ENCODE data around the gene MICALL1.
A peak's percentile ranks its signal among the peaks of the same experiment; 100 is the strongest.

MICALL1 gene

GRCh38 chr22:37905534-37906363, at the start of gene MICALL1:
Gene MICALL1 (plus strand): TSS chr22:37906297. CDS start chr22:37906423, 126 bp downstream.
- ChIA-PET CTCF (interaction anchor here (1.0 to 17.8 kb wide), 12 partner anchors 9 to 88 kb away, joined by 3 to 159 read pairs (median 4); no protein-coding TSS in a partner anchor), POLR2A (interaction anchor here (0.7 to 2.1 kb wide), 6 partner anchors 10 to 200 kb away, joined by 3 to 8 read pairs (median 4); partner anchors contain the start of genes C22orf23 and POLR2F)
- peak within 1 kb of the TSS; percentile 80 for H3K4me3 ChIP-seq (ENCODE audit: low read depth, low read length)
- TF ChIP-seq CTCF (IDR thresholded peaks at IDR 0.05; ENCODE audit: insufficient read depth, low read length, missing control alignments), result no peak
- no peak for DNase-seq (ENCODE audit: low read depth, low spot score)

GRCh38 chr22:37860796-37861421, 45.2 kb upstream of the MICALL1 start:
- no peak for TF ChIP-seq CTCF (IDR thresholded peaks at IDR 0.05; ENCODE audit: insufficient read depth, low read length, missing control alignments)
- H3K4me3 ChIP-seq (ENCODE audit: low read depth, low read length), result no peak overlapping the region
- ChIA-PET POLR2A (interaction anchor here (1.0 kb wide), 1 partner anchor 17 kb away, joined by 4 read pairs; the partner anchor contains the start of gene ANKRD54), CTCF (interaction anchor here (1.4 to 14.0 kb wide), 12 partner anchors 9 to 322 kb away, joined by 3 to 223 read pairs (median 22); partner anchors contain the start of genes EIF3L and GCAT)
- no peak for DNase-seq (ENCODE audit: low read depth, low spot score)

GRCh38 chr22:37862570-37863325, 43.3 kb upstream of the MICALL1 start:
- TF ChIP-seq CTCF (IDR thresholded peaks at IDR 0.05; ENCODE audit: insufficient read depth, low read length, missing control alignments), result no peak
- CTCF ChIA-PET, result interaction anchor here (0.6 to 14.0 kb wide), 44 partner anchors 10 to 323 kb away, joined by 3 to 223 read pairs (median 5); partner anchors contain the start of genes ANKRD54, EIF3L, GALR3 and GCAT
- DNase-seq (ENCODE audit: low read depth, low spot score), result no peak
- POLR2A ChIA-PET, result interaction anchor here (0.5 to 0.7 kb wide), 2 partner anchors 10 to 71 kb away, joined by 3 to 6 read pairs; no protein-coding TSS in a partner anchor
- H3K4me3 ChIP-seq (ENCODE audit: low read depth, low read length), result no peak overlapping the region

GRCh38 chr22:37865510-37865909, 40.6 kb upstream of the MICALL1 start:
- ChIA-PET CTCF (interaction anchor here (1.6 to 14.0 kb wide), 6 partner anchors 10 to 69 kb away, joined by 3 to 223 read pairs (median 21); partner anchors contain the start of gene EIF3L), POLR2A (no interaction called here)
- DNase-seq (ENCODE audit: low read depth, low spot score), result no peak
- no peak for TF ChIP-seq CTCF (IDR thresholded peaks at IDR 0.05; ENCODE audit: insufficient read depth, low read length, missing control alignments)
- no peak overlapping the region for H3K4me3 ChIP-seq (ENCODE audit: low read depth, low read length)

GRCh38 chr22:37870273-37870672, 35.8 kb upstream of the MICALL1 start:
- TF ChIP-seq CTCF (IDR thresholded peaks at IDR 0.05; ENCODE audit: insufficient read depth, low read length, missing control alignments), result no peak
- CTCF ChIA-PET, result interaction anchor here (1.0 to 14.0 kb wide), 2 partner anchors 9 to 54 kb away, joined by 4 to 223 read pairs; no protein-coding TSS in a partner anchor
- H3K4me3 ChIP-seq (ENCODE audit: low read depth, low read length), result no peak overlapping the region
- POLR2A ChIA-PET, result no interaction called here
- DNase-seq (ENCODE audit: low read depth, low spot score), result no peak

Data from AG04449 (cell line).